ENCODE measurements around the gene RPS6KB2. TPM values are rescaled to one million over a fixed set of nuclear protein-coding genes. Genes with fewer than 3 reads are reported as not detected.

RPS6KB2 gene
- polyA plus RNA-seq, 1 donor (not counting 4 experiments of a cell fraction or from before 2014, with no cell fraction given): 61.4 TPM

- H3K27me3 ChIP-seq (ENCODE audit: control insufficient read depth, extremely low read depth, insufficient read depth, low read length): no peaks in the 10 kb centered on the region
- DNase-seq (ENCODE audit: low read depth, low spot score): no peak
- H3K9me1 ChIP-seq (ENCODE audit: control insufficient read depth, extremely low read depth, insufficient read depth, low read length): no peaks in the 10 kb centered on the region
- H3K9ac ChIP-seq (ENCODE audit: control insufficient read depth, extremely low read depth, insufficient read depth, low read length): peak overlapping the region; percentile 83
- peaks cover 3% of the 10 kb centered on the region for H4K20me1 ChIP-seq (ENCODE audit: control insufficient read depth, extremely low read depth, insufficient read depth, low read length)
- H3K4me2 ChIP-seq (ENCODE audit: control insufficient read depth, extremely low read depth, insufficient read depth, low read depth, low read length): peak overlapping the region; percentile 89
- H3K4me3 ChIP-seq (ENCODE audit: control insufficient read depth in 2 of 3, extremely low read depth in 1 of 3, insufficient read depth in 2 of 3, low read depth in 1 of 3, low read length in 3 of 3): peak overlapping the region; percentile 69 to 85 (median 73)
- no peaks in the 10 kb centered on the region for H3K9me3 ChIP-seq (ENCODE audit: control insufficient read depth, low read depth, low read length)
- TF ChIP-seq, protein P1, sequence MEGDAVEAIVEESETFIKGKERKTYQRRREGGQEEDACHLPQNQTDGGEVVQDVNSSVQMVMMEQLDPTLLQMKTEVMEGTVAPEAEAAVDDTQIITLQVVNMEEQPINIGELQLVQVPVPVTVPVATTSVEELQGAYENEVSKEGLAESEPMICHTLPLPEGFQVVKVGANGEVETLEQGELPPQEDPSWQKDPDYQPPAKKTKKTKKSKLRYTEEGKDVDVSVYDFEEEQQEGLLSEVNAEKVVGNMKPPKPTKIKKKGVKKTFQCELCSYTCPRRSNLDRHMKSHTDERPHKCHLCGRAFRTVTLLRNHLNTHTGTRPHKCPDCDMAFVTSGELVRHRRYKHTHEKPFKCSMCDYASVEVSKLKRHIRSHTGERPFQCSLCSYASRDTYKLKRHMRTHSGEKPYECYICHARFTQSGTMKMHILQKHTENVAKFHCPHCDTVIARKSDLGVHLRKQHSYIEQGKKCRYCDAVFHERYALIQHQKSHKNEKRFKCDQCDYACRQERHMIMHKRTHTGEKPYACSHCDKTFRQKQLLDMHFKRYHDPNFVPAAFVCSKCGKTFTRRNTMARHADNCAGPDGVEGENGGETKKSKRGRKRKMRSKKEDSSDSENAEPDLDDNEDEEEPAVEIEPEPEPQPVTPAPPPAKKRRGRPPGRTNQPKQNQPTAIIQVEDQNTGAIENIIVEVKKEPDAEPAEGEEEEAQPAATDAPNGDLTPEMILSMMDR (optimal IDR thresholded peaks at IDR 0.05 in 1 of 3, IDR thresholded peaks at IDR 0.05 in 1 of 3, conservative IDR thresholded peaks at IDR 0.05 in 1 of 3; ENCODE audit: extremely low read depth in 1 of 3, insufficient read depth in 2 of 3, low read length in 3 of 3): no peak
- no peak for TF ChIP-seq EZH2 (IDR thresholded peaks at IDR 0.05; ENCODE audit: low read length)
- peaks cover 6% of the 10 kb centered on the region for H3K4me1 ChIP-seq (ENCODE audit: control insufficient read depth, extremely low read depth, insufficient read depth, low read length)
- H3K36me3 ChIP-seq (ENCODE audit: control insufficient read depth in 2 of 2, extremely low read depth in 1 of 2, insufficient read depth in 2 of 2, low read length in 2 of 2): peaks cover 0 to 12% of the 10 kb centered on the region in 2 experiments
- H2AFZ ChIP-seq (ENCODE audit: control insufficient read depth, low read length): no peak overlapping the region
- dilution Hi-C loops (cut with MboI; ENCODE audit: extremely low pct_ligation_motif_present, low sequenced_read_pairs): no loop called here
- FAIRE-seq: no peak
- peaks cover 15% of the 10 kb centered on the region for H3K79me2 ChIP-seq (ENCODE audit: control insufficient read depth, insufficient read depth, low read length)
- peak overlapping the region; percentile 50 for H3K27ac ChIP-seq (ENCODE audit: control insufficient read depth, insufficient read depth, low read length)
Measured at GRCh38 chr11:67442504-67443404, 14.5 kb downstream of the RPS6KB2 start.

GRCh38 chr11:67445515-67445914, 17.2 kb downstream of the RPS6KB2 start:
- H3K27ac ChIP-seq (ENCODE audit: control insufficient read depth, insufficient read depth, low read length): no peak overlapping the region
- dilution Hi-C loops (cut with MboI; ENCODE audit: extremely low pct_ligation_motif_present, low sequenced_read_pairs): no loop called here
- TF ChIP-seq, protein P1 (optimal IDR thresholded peaks at IDR 0.05 in 1 of 3, IDR thresholded peaks at IDR 0.05 in 1 of 3, conservative IDR thresholded peaks at IDR 0.05 in 1 of 3; ENCODE audit: extremely low read depth in 1 of 3, insufficient read depth in 2 of 3, low read length in 3 of 3): no peak
- no peak for TF ChIP-seq EZH2 (IDR thresholded peaks at IDR 0.05; ENCODE audit: low read length)
- peaks cover 0 to 7% of the 10 kb centered on the region in 2 experiments for H3K36me3 ChIP-seq (ENCODE audit: control insufficient read depth in 2 of 2, extremely low read depth in 1 of 2, insufficient read depth in 2 of 2, low read length in 2 of 2)
- no peaks in the 10 kb centered on the region for H3K9me3 ChIP-seq (ENCODE audit: control insufficient read depth, low read depth, low read length)
- no peak overlapping the region for H2AFZ ChIP-seq (ENCODE audit: control insufficient read depth, low read length)
- no peaks in the 10 kb centered on the region for H4K20me1 ChIP-seq (ENCODE audit: control insufficient read depth, extremely low read depth, insufficient read depth, low read length)
- H3K9me1 ChIP-seq (ENCODE audit: control insufficient read depth, extremely low read depth, insufficient read depth, low read length): no peaks in the 10 kb centered on the region
- H3K27me3 ChIP-seq (ENCODE audit: control insufficient read depth, extremely low read depth, insufficient read depth, low read length): no peaks in the 10 kb centered on the region
- H3K79me2 ChIP-seq (ENCODE audit: control insufficient read depth, insufficient read depth, low read length): peaks cover 15% of the 10 kb centered on the region
- no peak overlapping the region for H3K4me2 ChIP-seq (ENCODE audit: control insufficient read depth, extremely low read depth, insufficient read depth, low read depth, low read length)
- no peak overlapping the region for H3K9ac ChIP-seq (ENCODE audit: control insufficient read depth, extremely low read depth, insufficient read depth, low read length)
- FAIRE-seq (no peak), DNase-seq (ENCODE audit: low read depth, low spot score) (no peak)
- no peak overlapping the region for H3K4me3 ChIP-seq (ENCODE audit: control insufficient read depth in 2 of 3, extremely low read depth in 1 of 3, insufficient read depth in 2 of 3, low read depth in 1 of 3, low read length in 3 of 3)
- H3K4me1 ChIP-seq (ENCODE audit: control insufficient read depth, extremely low read depth, insufficient read depth, low read length): peaks cover 6% of the 10 kb centered on the region

Data from keratinocyte (primary cell).